IgD-negative memory B cell (primary cell): Measurements from ENCODE around the gene PDE3A. TPM values are rescaled to one million over a fixed set of nuclear protein-coding genes. Genes with fewer than 3 reads are reported as not detected.

Experiments used
- H3K27ac Mint-ChIP-seq, 3 donors: one replicate each; pipeline ENCODE4 v1.8.0; 2020 to 2022; ENCODE audit warnings: mild to moderate bottlenecking in 3 of 3, mixed read lengths in 3 of 3, moderate library complexity in 1 of 3
- H3K27me3 Mint-ChIP-seq: one replicate; pipeline ENCODE4 v1.8.0; 2021; ENCODE audit warnings: mixed read lengths
- H3K36me3 Mint-ChIP-seq: one replicate; pipeline ENCODE4 v1.8.0; 2020; ENCODE audit warnings: mild to moderate bottlenecking, mixed read lengths
- H3K4me1 Mint-ChIP-seq, 3 donors: one replicate each; pipeline ENCODE4 v1.8.0; 2020 to 2022; ENCODE audit warnings: mixed read lengths in 3 of 3, mild to moderate bottlenecking in 1 of 3
- H3K4me3 Mint-ChIP-seq, 4 donors: one replicate each; pipeline ENCODE4 v1.8.0; 2020 to 2022; ENCODE audit warnings: mild to moderate bottlenecking in 4 of 4, mixed read lengths in 4 of 4, moderate library complexity in 3 of 4
- H3K9me3 Mint-ChIP-seq, 3 donors: one replicate each; pipeline ENCODE4 v1.8.0; 2020 to 2021; ENCODE audit warnings: mixed read lengths in 3 of 3, mild to moderate bottlenecking in 1 of 3
- polyA plus RNA-seq: library from polyadenylated mRNA; unstranded; fragments of 300-500 nt; fragmentation: Illumina TruSeq; gene quantifications from one replicate; pipeline ENCODE4 v1.2.3, GENCODE V29; 2021

The PDE3A gene
- polyA plus RNA-seq, 1 donor from 2014 or later: not detected

DNA sequence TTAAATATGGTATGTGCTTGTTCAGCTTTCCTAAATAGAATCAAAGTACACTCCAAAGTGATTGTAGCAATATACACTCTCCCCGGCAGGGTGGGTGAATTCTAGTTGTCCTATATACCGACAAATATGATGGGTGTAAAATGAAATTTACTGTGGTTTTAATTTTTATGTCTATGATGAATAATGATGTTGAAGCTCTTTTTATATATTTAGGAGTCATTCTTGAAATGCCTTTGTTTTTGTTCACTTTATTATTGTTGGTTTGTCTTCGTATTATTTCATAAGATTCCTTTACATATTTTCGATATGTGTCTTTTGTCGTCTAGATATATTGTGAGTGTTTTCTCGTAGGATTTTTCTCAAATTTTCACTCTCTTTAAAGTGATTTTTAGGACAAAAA lies 105.7 kb downstream of the PDE3A start:
- H3K4me1 Mint-ChIP-seq: no peaks in the 10 kb centered on the region
- H3K27me3 Mint-ChIP-seq: no peaks in the 10 kb centered on the region
- H3K27ac Mint-ChIP-seq: no peak overlapping the region
- peaks cover 0 to 7% (median 1%) of the 10 kb centered on the region in 3 donors for H3K9me3 Mint-ChIP-seq
- H3K36me3 Mint-ChIP-seq: no peaks in the 10 kb centered on the region
- no peak overlapping the region for H3K4me3 Mint-ChIP-seq

DNA sequence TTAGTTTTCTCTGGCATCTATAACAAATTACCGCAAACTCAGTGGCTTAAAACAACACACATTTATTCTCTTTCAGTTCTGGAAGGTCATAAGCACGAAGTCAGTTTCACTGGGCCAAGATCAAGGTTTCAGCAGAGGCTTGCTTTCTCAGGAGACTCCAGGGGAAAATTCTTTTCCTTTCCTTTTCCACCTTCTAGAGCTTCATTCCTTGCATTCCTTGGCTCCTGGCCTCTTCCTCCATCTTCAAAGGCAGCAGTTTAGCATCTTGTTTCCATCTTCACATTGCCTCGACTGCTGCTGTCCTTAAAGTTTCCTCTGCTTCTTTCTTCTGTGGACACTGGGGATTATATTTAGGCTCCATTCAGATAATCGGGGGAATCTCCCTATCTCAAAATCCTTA lies 106.1 kb downstream of the PDE3A start:
- no peaks in the 10 kb centered on the region for H3K36me3 Mint-ChIP-seq
- no peaks in the 10 kb centered on the region for H3K27me3 Mint-ChIP-seq
- no peak overlapping the region for H3K4me3 Mint-ChIP-seq
- no peak overlapping the region for H3K27ac Mint-ChIP-seq
- no peaks in the 10 kb centered on the region for H3K4me1 Mint-ChIP-seq
- H3K9me3 Mint-ChIP-seq: peaks cover 0 to 7% (median 1%) of the 10 kb centered on the region in 3 donors

DNA sequence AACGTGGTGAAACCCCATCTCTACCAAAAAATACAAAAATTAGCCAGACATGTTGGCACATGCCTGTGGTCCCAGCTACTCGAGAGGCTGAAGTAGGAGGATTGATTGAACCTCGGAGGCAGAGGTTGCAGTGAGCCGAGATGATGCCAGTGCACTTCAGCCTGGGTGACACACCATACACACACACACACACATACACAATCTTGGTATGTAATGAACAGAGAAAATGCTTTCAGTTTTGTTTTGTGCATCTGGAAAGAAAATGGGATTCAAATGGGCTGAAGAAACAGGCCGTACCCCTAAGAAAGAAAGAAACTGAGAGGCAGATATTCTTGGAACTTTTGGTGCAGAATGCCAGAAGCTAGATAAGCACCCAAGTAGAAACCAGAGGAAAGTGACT lies 107.2 kb downstream of the PDE3A start:
- no peaks in the 10 kb centered on the region for H3K27me3 Mint-ChIP-seq
- H3K4me3 Mint-ChIP-seq: no peak overlapping the region
- H3K9me3 Mint-ChIP-seq: peaks cover 0 to 3% (median 1%) of the 10 kb centered on the region in 3 donors
- H3K36me3 Mint-ChIP-seq: no peaks in the 10 kb centered on the region
- no peaks in the 10 kb centered on the region for H3K4me1 Mint-ChIP-seq
- H3K27ac Mint-ChIP-seq: no peak overlapping the region

- no peaks in the 10 kb centered on the region for H3K27me3 Mint-ChIP-seq
- H3K4me1 Mint-ChIP-seq: no peaks in the 10 kb centered on the region
- H3K9me3 Mint-ChIP-seq: peaks cover 0 to 3% (median 1%) of the 10 kb centered on the region in 3 donors
- no peak overlapping the region for H3K27ac Mint-ChIP-seq
- H3K4me3 Mint-ChIP-seq: no peak overlapping the region
- H3K36me3 Mint-ChIP-seq: no peaks in the 10 kb centered on the region
Measured at GRCh38 chr12:20476551-20476950, 108.2 kb downstream of the PDE3A start.

- no peak overlapping the region for H3K27ac Mint-ChIP-seq
- no peaks in the 10 kb centered on the region for H3K4me1 Mint-ChIP-seq
- H3K36me3 Mint-ChIP-seq: no peaks in the 10 kb centered on the region
Measured at GRCh38 chr12:20477255-20477654, 108.9 kb downstream of the PDE3A start.

DNA sequence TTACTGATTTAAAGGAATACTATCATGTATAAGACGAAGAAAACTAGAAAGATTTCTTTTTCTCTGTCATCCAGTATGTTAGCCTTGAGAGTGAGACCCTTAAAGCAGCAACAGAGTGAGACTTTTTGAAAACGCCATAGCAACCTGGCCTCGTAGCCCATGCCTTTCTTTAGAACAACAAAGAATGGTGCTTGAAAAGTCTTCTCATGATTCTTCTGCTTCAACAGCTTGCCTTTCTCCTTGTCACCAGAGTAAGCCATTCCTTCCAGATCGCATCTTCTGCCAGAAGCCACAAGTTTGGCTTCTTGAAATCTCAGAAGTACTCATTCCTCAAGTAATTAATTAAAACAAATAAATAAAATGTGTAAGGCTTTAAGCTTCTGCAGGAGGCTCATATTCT lies 109.3 kb downstream of the PDE3A start:
- no peaks in the 10 kb centered on the region for H3K4me1 Mint-ChIP-seq
- H3K9me3 Mint-ChIP-seq: peaks cover 0 to 3% (median 0%) of the 10 kb centered on the region in 3 donors
- no peaks in the 10 kb centered on the region for H3K36me3 Mint-ChIP-seq
- no peaks in the 10 kb centered on the region for H3K27me3 Mint-ChIP-seq
- H3K4me3 Mint-ChIP-seq: no peak overlapping the region
- no peak overlapping the region for H3K27ac Mint-ChIP-seq

More at GRCh38 chr12:20477255-20477654, 108.9 kb downstream of the PDE3A start:
- Mint-ChIP-seq H3K27me3 (no peaks in the 10 kb centered on the region), H3K9me3 (peaks cover 0 to 3% (median 0%) of the 10 kb centered on the region in 3 donors), H3K4me3 (no peak overlapping the region)

GRCh38 chr12:20482491-20483054 lies 114.2 kb downstream of the PDE3A start:
- no peaks in the 10 kb centered on the region for H3K4me1 Mint-ChIP-seq
- no peaks in the 10 kb centered on the region for H3K36me3 Mint-ChIP-seq
- no peak overlapping the region for H3K27ac Mint-ChIP-seq
- H3K27me3 Mint-ChIP-seq: no peaks in the 10 kb centered on the region
- H3K9me3 Mint-ChIP-seq: peaks cover 0 to 4% (median 0%) of the 10 kb centered on the region in 3 donors
- H3K4me3 Mint-ChIP-seq: no peak overlapping the region

DNA sequence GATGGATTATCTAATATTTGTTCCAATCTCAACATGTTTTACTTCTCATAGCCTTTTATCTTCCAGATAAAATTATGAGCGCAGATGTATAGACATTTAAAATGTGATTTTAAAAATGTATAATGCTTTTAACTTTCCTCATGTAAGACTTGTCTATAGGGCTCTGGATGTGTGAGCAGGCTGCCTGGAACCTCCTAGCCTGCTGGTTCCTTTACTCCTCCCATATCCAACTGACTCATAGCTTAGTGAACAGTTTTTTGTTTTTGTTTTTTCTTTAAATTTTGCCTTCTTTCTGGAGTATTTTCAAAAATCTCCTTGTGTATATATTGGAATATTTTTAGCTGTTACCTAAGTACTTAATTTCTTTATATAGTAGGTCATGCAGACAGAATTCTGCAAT lies 115.4 kb downstream of the PDE3A start:
- Mint-ChIP-seq H3K27ac (no peak overlapping the region), H3K27me3 (no peaks in the 10 kb centered on the region), H3K36me3 (no peaks in the 10 kb centered on the region), H3K9me3 (peaks cover 0 to 4% (median 2%) of the 10 kb centered on the region in 3 donors), H3K4me3 (no peak overlapping the region), H3K4me1 (no peaks in the 10 kb centered on the region)

DNA sequence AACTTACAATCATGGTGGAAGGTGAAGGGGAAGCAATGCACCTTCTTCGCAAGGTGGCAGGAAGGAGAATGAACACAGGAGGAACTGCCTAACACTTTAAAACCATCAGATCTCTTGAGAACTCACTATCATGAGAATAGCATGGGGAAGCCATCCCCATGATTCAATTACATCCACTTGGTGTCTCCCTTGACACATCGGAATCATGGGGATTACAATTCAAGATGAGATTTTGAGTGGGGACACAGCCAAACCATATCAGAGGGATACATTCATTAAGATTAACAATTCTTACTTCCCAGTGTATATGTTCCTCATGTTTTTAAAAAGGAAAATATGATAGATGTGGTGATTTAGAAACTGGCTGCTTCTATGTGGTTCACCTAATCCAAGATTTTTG lies 117.9 kb downstream of the PDE3A start:
- Mint-ChIP-seq H3K4me3 (no peak overlapping the region), H3K27ac (no peak overlapping the region), H3K4me1 (no peaks in the 10 kb centered on the region), H3K9me3 (peaks cover 0 to 4% (median 2%) of the 10 kb centered on the region in 3 donors), H3K27me3 (no peaks in the 10 kb centered on the region), H3K36me3 (no peaks in the 10 kb centered on the region)

GRCh38 chr12:20487519-20487918 lies 119.2 kb downstream of the PDE3A start:
- Mint-ChIP-seq H3K9me3 (peaks cover 2 to 7% (median 2%) of the 10 kb centered on the region in 3 donors), H3K4me3 (no peak overlapping the region), H3K4me1 (peaks cover 0 to 3% (median 0%) of the 10 kb centered on the region in 3 donors), H3K27me3 (no peaks in the 10 kb centered on the region), H3K27ac (no peak overlapping the region), H3K36me3 (no peaks in the 10 kb centered on the region)

DNA sequence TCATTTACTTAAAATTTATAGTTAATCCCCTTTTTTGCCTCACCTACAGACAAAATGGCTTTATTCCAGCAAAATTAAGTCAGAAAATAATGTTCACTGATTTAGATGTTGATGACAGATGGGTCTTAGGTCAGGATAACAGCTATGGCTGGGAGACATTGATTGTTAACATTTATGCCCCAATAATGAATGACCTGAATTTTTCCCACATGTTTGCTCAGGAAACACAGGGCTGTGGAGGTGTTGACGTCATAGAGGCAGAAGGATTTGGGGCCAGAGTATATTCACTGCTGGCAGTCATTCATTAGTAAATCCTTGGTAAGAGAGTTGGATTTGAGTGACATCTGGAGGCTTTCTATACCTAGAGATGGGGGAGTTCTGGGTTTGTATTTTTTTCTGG lies 121.3 kb downstream of the PDE3A start:
- Mint-ChIP-seq H3K9me3 (peaks cover 2 to 7% (median 2%) of the 10 kb centered on the region in 3 donors), H3K36me3 (no peaks in the 10 kb centered on the region), H3K27me3 (no peaks in the 10 kb centered on the region), H3K27ac (no peak overlapping the region), H3K4me3 (no peak overlapping the region), H3K4me1 (peaks cover 0 to 3% (median 0%) of the 10 kb centered on the region in 3 donors)

GRCh38 chr12:20490213-20490612 lies 121.9 kb downstream of the PDE3A start:
- Mint-ChIP-seq H3K4me3 (no peak overlapping the region), H3K27me3 (no peaks in the 10 kb centered on the region), H3K36me3 (no peaks in the 10 kb centered on the region), H3K27ac (no peak overlapping the region), H3K9me3 (peaks cover 2 to 3% (median 2%) of the 10 kb centered on the region in 3 donors), H3K4me1 (peaks cover 0 to 3% (median 0%) of the 10 kb centered on the region in 3 donors)

- Mint-ChIP-seq H3K27ac (no peak overlapping the region), H3K27me3 (no peaks in the 10 kb centered on the region), H3K4me1 (peaks cover 0 to 3% (median 0%) of the 10 kb centered on the region in 3 donors), H3K4me3 (no peak overlapping the region), H3K9me3 (peaks cover 2 to 3% (median 2%) of the 10 kb centered on the region in 3 donors), H3K36me3 (no peaks in the 10 kb centered on the region)
Measured at GRCh38 chr12:20491290-20491689, 123.0 kb downstream of the PDE3A start.

- H3K4me1 Mint-ChIP-seq: peaks cover 0 to 3% (median 0%) of the 10 kb centered on the region in 3 donors
- H3K9me3 Mint-ChIP-seq: peaks cover 2 to 3% (median 2%) of the 10 kb centered on the region in 3 donors
- H3K27me3 Mint-ChIP-seq: no peaks in the 10 kb centered on the region
- no peak overlapping the region for H3K27ac Mint-ChIP-seq
- H3K36me3 Mint-ChIP-seq: no peaks in the 10 kb centered on the region
- no peak overlapping the region for H3K4me3 Mint-ChIP-seq
Measured at GRCh38 chr12:20492251-20492760, 124.0 kb downstream of the PDE3A start.

DNA sequence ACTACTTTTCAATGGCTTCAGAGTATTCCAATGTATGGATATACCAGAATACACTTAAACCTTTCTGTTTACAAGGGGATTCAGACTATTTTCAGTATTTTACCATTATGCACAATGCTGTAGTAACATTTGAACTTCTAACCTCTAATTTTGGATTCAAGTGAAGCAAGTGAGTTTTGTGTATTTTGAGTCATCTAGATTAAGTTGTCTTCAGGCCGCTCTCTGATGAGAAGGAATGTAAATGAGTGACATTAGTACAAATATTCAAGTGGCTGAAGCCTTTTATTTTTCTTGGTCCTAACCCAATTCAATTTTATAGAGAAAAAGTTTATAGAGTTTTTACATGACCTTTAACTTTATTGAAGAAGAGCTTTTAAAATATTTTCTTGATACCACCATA lies 125.6 kb downstream of the PDE3A start:
- no peak overlapping the region for H3K27ac Mint-ChIP-seq

DNA sequence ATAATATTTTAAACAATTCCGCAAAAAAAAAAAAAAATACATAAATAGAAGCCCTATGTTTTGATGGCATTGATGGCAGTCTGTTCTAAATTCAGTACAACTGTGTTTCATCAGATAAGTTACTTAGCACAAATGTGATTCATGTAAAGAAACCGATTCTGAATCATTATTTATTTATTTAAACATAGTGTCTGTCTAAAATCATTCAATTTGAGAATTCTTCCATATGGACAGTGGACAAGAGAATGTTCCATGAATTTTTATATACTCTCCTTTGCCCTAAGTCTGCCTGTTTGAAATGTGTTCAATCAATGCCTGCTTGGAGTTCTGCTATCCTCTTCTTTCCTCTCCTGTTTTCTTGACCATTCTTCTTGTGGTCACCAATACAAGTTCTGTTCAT lies 126.5 kb downstream of the PDE3A start:
- Mint-ChIP-seq H3K9me3 (peaks cover 1 to 8% (median 2%) of the 10 kb centered on the region in 3 donors), H3K27ac (no peak overlapping the region), H3K36me3 (no peaks in the 10 kb centered on the region), H3K4me1 (peaks cover 0 to 3% (median 0%) of the 10 kb centered on the region in 3 donors), H3K27me3 (no peaks in the 10 kb centered on the region), H3K4me3 (no peak overlapping the region)

More for the DNA sequence above, 125.6 kb downstream of the PDE3A start:
- no peaks in the 10 kb centered on the region for H3K27me3 Mint-ChIP-seq
- peaks cover 0 to 3% (median 0%) of the 10 kb centered on the region in 3 donors for H3K4me1 Mint-ChIP-seq
- H3K4me3 Mint-ChIP-seq: no peak overlapping the region
- H3K36me3 Mint-ChIP-seq: no peaks in the 10 kb centered on the region
- peaks cover 1 to 3% (median 2%) of the 10 kb centered on the region in 3 donors for H3K9me3 Mint-ChIP-seq
